NCI-H146 (cell line): ENCODE data around the gene HECW1.
"Not testable (repeated sequence)": the region's sequence is repeated elsewhere in the genome, so short reads cannot be mapped to it uniquely, and the experiment has no call there.

Experiments
- DNase-seq: peaks from one replicate; lab custom pipeline; 2025; lab: John Stamatoyannopoulos, UW

Gene HECW1

DNA sequence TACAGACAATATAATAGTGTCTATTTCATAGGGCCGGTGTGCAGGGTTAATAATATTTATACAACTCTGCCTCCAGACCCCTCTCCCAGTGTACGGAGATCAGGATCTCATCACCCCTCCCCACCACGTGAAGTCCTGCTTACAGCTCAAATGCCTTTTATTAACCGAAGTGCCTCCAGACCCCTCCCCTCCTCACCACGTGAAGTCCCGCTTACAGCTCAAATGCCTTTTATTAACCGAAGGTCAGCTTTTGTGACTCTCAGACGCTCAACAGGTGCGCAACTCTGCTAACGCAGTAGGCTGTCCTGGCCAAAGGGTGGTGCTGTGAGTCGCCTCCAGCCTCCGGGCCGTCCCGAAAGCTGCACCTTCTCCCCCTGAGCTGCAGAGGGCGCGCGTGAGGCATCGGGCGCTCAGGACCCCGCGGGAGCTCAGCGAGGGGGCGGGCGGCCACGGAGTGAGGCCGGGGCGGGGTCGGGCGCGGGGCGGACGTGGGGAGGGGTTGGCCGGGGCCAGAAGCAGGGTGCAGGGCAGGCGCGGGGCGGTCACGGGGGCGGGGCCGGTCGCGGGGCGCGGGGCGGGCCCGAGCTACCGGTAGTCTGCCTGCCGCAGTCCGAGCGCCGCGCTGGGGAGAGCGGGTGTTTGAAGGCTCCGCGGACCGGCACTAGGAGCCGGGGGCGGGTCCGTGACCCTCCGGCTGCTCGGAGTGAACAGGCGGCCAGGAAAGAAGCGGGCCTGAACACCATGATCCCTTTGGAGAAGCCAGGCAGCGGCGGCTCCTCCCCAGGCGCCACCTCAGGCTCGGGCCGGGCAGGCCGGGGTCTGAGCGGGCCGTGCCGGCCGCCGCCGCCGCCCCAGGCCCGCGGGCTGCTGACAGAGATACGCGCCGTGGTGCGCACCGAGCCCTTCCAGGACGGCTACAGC is 470.3 kb downstream of the HECW1 start, which contains the start of gene STK17A:
Gene STK17A (plus strand): TSS at position 606 of the 921 bp plus-strand sequence. CDS start 136 bp downstream, at position 742.
- DNase-seq: peak; percentile 93

DNA sequence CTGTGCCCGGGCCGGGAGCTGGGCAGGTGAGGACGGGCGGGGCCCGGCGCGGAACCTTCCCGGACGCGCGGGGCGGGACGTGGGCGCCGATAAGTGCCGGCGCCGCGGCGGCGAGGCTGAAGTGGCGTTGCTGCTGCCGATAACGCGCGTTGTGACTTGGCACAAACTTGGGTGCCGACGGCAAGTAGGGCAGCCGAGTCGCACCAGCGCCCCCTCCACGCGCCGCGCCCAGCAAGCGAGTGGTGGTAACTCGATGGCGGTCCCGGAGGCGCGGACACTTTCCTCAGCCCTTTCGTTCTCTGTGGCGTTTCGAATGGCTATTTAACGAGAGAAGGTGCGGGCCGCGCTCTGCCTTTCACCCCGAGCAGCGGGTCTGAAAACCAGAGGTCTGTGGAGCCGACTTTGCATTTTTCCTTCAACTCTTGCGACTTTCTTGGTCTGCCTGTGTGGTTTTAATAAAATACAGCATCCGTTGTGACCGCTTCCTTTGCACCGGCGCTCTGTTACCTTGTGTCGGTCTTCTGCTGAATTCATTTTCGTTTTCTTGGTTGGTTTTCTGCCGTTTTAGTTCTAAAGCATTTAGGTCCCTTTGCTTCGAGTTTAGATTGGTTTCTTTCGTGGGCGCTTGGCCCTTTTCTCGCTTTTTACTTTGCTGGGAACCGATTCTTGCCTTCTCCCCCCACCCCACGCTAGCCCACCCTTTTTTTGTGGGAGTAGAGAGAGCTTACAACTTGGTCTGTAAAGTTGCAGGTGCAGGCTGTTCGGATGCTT is 471.2 kb downstream of the HECW1 start:
- peak; percentile 57 for DNase-seq

DNA sequence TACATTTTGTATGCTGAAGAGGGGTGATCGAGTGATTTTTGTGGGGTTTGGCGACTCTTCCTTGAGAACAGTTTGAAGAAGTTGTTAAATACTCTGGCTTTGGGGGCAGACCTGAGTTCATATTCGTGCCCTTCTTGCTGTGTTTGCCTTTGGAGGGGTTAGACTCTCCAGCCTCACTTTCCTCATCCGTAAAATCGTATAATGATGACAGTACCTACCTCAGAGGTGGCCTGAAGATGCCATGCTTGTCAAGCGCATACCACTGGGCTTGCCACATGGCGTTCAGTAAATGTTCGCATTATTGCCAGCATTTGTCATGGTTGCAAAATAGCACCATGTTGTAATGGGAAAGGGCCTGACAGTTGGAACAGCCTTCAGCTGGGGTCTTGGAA is 471.7 kb downstream of the HECW1 start:
- no peak for DNase-seq

DNA sequence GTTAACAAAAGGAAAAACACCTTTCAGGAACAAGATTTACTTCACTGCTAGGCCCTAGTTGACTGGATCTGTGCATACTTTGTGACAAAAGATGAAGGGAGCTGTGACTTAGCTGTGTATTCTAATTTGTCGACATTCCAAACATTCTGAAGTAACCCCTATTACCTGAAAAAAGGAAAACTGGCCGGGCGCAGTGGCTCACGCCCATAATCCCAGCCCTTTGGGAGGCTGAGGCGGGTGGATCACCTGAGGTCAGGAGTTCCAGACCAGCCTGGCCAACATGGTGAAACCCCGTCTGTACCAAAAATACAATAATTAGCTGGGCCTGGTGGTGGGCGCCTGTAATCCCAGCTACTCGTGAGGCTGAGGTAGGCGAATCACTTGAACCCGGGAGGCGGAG is 472.3 kb downstream of the HECW1 start:
- not testable (repeated sequence) for DNase-seq

DNA sequence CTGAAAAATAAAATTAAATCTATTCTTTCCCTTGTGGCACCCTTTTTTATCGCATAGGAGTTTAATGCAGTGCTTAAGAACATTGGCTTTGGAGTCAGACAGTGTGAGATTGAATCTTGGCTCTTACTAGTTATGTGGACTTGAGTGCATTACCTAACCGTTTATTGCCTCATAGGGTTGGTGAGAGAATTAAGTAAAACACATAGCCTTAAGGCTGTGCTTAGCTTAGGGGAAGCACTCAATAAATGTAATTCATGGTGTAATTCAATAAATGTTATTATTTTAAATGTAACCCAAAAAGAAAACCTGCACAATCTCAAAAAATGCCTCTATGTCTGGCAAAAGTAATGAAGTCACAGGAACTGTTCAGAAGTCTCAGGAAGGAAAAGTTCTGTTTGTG is 473.1 kb downstream of the HECW1 start:
- no peak for DNase-seq

- no peak for DNase-seq
These were observed 473.9 kb downstream of the HECW1 start for GRCh38 chr7:43586251-43586900.

DNA sequence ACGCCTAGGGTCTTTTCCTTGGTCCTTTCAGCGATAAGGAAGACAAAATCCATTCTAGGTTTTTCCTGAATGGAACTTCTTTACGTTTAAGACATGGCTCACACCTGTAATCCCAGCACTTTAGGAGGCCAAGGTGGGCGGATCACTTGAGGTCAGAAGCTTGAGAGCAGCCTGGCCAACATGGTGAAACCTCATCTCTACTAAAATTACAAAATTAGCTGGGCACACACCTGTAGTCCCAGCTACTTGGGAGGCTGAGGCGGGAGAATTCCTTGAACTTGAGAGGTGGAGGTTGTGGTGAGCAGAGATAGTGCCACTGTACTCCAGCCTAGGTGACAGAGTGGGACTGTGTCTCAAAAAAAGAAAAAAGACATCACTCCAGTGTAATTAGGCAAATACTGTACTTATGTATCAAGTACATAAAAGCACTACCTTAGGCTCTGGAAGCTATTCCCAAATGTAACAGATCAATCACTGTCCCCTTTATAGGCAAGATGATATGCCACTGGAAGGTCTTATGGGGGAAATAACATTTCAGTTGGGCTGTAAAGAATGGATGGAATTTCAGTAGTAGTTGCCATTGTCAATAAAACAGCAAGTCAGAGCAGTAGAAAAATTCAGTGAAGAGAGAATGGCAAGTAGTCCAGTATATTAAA is 476.2 kb downstream of the HECW1 start:
- DNase-seq: no peak

DNA sequence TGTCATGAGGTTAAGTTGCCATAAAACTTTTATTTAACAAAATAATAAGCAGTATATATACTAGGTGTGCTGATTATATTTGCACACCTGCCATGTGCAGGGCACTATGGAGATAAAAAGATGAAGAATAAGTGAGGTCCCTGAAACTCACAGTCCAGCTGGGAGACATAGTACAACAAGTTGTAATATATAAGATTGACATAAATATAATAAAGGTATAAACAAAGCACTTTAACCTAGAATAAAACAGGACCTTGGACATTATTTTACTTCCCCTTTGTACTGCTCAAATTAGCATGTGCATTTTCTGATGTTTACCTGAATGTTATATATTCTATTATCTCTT is 476.7 kb downstream of the HECW1 start:
- no peak for DNase-seq

GRCh38 chr7:43589728-43590127 is 477.3 kb downstream of the HECW1 start:
- no peak for DNase-seq

GRCh38 chr7:43590862-43591557 is 478.6 kb downstream of the HECW1 start:
- no peak for DNase-seq

DNA sequence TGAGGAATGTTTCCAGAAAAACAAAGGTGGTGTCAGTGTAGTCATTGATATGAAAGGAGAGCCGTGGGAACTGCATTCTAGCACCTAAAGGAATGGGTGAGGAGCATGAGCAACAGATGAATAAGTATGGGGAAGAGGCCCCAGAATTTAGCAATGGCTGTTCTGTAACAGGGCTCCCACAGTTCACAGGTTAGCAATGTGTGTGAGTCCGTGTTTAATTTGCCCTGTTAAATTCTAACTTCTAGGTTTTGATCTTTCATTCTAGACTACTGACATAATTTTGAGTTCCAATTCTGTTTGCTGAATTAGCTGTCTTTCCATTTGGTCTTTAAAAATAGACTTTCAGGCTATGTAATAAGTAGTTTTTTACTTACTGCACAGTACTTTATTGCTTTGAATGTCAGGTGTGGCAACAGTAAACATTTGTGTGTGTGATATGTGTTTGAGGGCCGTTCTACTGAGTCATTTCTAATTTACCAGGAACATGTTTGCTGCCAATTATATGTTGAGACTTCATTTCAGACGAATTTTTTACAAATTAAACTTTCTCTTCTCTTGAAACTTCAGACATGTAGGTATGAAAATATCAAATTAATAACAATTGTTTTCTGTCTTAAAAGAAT is 479.2 kb downstream of the HECW1 start:
- DNase-seq: no peak

DNA sequence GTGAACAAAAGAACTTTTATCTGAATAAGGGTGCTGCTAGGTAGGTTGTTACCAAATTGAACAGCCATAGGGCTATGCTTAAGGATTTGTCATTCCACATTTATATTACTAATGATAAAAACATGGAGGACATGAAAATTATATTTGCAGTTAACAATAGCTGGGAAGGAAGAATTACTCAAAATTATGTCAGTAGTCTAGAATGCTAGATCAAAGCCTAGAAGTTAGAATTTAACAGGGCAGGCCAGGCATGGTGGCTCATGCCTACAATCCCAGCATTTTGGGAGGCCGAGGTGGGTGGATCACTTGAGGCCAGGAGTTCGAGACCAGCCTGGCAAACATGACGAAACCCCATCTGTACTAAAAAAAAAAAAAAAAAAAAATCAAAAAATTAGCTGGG is 479.9 kb downstream of the HECW1 start:
- no peak for DNase-seq

DNA sequence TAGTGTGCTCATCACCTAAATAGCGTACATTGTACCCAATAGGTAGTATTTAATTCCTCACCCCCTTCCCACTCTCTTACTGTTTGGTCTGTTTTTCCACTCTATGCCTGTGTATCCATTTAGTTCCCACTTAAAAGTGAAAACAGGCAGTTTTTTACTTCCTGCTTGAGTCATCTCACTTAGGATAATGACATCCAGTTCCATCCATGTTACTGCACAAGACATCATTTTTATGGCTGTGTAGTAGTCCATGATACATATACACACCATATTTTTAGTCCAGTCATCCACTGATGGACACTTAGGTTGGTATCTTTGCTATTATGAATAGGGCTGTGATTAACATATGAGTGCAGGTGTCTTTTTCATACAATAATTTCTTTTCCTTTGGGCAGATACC is 480.6 kb downstream of the HECW1 start:
- no peak for DNase-seq

DNA sequence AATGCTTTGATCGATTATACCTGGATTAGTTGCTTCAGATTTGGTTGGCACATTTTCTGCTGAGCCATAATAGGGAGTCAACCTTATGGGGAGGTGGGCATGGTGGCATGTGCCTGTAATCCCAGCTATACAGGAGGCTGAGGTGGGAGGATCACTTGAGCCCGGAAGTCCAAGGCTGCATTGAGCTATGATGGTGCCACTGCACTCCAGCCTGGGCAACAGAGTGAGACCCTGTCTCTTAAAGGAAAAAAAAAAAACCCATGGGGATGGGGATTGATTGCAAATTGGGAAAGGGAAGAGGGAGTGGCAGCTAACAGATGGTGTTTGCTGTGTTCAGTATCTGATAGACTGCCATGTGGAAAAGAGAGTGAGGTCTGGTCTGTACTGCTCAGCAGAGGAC is 481.6 kb downstream of the HECW1 start:
- no peak for DNase-seq

DNA sequence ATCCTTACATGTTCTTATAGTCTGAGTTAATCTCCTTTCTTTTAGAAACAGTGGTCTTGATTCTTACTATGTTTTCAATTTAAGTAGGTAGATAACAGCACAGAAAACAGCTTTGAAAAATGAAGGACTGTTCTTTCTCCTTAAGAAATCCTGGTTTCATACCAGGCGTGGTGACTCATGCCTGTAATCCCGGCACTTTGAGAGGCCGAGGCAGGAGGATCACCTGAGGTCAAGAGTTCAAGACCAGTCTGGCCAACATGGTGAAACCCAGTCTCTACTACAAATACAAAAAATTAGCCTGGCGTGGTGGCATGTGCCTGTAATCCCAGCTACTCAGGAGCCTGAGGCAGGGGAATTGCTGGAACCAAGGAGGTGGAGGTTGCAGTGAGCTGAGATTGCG is 484.0 kb downstream of the HECW1 start:
- DNase-seq: not testable (repeated sequence)

DNA sequence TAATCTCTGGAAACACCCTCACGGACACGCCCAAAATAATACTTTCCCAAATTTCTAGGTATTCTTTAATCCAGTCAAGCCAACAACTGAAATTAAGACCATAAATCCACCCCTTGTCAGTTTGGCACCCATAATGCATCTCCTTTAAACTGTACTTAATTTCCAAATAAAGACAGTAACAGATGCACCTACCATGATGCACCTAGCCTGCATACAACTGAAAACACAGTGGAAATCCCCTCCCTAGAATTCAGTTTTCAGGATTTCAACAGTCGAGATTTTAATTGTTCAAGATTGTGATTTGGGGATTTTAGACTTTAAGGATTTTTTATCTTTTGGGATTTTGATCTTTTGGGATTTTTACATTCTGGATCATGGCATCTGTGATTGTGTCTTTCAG is 487.6 kb downstream of the HECW1 start:
- no peak for DNase-seq

DNA sequence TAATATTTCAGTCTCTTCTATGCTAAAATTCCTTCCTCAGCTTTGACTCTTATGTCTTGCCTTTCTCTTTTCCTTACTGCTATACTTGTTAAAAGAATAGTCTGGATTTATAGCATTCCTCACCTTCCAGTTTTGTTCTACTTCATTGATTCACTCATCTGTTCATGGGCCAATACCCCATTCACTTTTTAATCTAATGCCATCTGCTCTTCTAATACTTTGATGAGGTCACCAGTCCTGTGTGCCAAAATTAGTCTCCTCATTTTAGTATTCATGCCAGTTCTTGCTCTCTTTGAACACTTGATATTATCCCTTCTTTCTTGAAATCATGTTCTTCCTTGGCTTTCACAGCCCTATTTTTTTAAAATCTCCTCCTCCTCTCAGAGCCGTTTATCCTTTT is 489.8 kb downstream of the HECW1 start:
- DNase-seq: no peak

GRCh38 chr7:43604251-43604650 is 491.8 kb downstream of the HECW1 start:
- no peak for DNase-seq

DNA sequence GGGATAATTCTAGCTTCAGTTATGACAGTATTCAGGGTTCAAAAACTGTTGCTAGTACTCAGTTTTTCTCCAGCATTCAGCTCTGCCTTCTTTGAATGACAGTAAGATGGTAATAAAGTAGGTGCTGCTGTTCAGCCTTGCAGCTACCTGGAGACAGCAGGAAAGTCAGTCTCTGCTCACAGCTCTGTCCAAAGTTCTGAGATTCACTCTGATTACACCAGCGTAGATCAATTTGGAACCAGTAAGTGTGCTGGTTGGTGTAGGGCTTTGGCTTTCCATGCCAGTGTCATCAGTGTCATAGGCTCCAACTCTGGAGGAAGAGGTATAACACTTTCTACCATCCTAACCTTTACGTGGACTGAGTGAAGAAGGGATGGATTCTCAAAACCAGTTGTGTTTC is 496.6 kb downstream of the HECW1 start:
- no peak for DNase-seq

DNA sequence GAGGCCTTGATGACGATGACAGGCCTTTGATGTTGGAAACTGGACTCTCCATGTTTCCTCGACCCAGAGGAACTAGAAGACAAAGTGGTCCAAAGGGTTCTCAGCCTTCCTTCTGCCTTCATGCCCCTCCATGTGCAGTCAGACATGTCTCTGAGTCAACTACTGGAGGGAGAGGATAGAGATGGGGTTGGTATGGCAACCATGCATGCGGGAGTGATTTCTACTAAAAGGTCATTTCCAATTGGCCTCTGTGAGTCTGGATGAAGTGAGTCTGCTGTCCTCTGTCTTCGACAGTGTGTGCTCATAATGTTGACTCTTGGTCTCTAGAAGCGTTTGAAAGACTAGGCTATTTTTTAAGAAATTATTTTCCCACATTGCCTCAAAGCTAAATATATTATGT is 499.7 kb downstream of the HECW1 start:
- DNase-seq: no peak
